Stomach (tissue), 4 donors: ENCODE results near the gene GABPA.

Experiments
- POLR2AphosphoS5 ChIP-seq, 3 donors: sonication (generic); formaldehyde crosslinking; IDR thresholded peaks; one replicate each; pipeline ENCODE4 v1.6.1; 2016; ENCODE audit warnings: antibody characterized with exemption in 3 of 3
- TF ChIP-seq, protein P1 (sequence below), 7 experiments: fragments of 450-650 bp in 4 of 7; fragments of 200-600 bp in 3 of 7; sonication (generic) in 3 of 7; IDR thresholded peaks; one replicate each; pipeline ENCODE4 v1.5.1; 2016 to 2019; ENCODE audit warnings: antibody characterized with exemption in 7 of 7, control low read depth in 2 of 7, mild to moderate bottlenecking in 1 of 7

DNA sequence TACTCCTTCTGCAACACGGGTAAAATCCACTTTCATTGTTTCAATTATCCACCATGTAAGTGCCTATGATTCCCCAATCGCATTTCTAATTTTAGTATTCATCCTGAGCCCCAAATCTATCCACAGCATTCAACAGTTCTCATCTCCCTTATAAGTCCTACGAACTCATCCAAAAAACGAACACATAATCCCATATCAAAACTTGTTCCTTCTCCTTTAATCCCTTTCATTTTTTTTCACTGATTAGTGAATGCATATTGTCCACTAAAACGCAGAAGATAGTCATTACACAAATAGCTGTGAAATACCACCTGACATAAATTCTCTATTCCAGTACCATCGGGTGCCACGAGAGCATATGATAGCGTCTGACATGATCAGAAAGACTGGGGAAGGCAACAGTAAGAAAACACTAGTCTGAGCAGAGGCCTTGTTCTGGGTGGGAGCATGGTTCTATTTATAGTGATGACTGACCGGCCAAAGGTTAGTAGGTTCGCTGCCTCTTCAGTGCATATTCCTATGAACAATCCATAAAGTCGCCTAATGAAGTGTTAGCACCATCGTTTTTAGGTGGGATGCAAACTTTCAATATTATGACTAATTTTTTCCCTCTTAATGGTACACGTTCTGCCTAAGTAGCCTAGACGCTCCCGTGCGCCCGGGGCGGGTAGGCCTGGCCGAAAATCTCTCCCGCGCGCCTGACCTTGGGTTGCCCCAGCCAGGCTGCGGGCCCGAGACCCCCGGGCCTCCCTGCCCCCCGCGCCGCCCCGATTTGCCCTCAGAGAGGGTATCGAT, 716 bp upstream of the GABPA start:
- no peak for TF ChIP-seq POLR2AphosphoS5 (IDR thresholded peaks at IDR 0.05)
- TF ChIP-seq, protein P1, sequence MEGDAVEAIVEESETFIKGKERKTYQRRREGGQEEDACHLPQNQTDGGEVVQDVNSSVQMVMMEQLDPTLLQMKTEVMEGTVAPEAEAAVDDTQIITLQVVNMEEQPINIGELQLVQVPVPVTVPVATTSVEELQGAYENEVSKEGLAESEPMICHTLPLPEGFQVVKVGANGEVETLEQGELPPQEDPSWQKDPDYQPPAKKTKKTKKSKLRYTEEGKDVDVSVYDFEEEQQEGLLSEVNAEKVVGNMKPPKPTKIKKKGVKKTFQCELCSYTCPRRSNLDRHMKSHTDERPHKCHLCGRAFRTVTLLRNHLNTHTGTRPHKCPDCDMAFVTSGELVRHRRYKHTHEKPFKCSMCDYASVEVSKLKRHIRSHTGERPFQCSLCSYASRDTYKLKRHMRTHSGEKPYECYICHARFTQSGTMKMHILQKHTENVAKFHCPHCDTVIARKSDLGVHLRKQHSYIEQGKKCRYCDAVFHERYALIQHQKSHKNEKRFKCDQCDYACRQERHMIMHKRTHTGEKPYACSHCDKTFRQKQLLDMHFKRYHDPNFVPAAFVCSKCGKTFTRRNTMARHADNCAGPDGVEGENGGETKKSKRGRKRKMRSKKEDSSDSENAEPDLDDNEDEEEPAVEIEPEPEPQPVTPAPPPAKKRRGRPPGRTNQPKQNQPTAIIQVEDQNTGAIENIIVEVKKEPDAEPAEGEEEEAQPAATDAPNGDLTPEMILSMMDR (IDR thresholded peaks at IDR 0.05), result no peak
